LNCAP (cell line): ENCODE measurements around the gene LTBP1.

ENCODE experiments used
- TF ChIP-seq, protein P1 (sequence below): fragments of 450-650 bp; IDR thresholded peaks from 2 replicates; pipeline ENCODE4 v1.5.1; 2017; ENCODE audit warnings: mild to moderate bottlenecking

The LTBP1 gene

GRCh38 chr2:33030326-33030725, 83.6 kb downstream of the LTBP1 start:
- TF ChIP-seq, protein P1, sequence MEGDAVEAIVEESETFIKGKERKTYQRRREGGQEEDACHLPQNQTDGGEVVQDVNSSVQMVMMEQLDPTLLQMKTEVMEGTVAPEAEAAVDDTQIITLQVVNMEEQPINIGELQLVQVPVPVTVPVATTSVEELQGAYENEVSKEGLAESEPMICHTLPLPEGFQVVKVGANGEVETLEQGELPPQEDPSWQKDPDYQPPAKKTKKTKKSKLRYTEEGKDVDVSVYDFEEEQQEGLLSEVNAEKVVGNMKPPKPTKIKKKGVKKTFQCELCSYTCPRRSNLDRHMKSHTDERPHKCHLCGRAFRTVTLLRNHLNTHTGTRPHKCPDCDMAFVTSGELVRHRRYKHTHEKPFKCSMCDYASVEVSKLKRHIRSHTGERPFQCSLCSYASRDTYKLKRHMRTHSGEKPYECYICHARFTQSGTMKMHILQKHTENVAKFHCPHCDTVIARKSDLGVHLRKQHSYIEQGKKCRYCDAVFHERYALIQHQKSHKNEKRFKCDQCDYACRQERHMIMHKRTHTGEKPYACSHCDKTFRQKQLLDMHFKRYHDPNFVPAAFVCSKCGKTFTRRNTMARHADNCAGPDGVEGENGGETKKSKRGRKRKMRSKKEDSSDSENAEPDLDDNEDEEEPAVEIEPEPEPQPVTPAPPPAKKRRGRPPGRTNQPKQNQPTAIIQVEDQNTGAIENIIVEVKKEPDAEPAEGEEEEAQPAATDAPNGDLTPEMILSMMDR: no peak

GRCh38 chr2:33032245-33032644, 85.5 kb downstream of the LTBP1 start:
- TF ChIP-seq, protein P1: no peak

DNA sequence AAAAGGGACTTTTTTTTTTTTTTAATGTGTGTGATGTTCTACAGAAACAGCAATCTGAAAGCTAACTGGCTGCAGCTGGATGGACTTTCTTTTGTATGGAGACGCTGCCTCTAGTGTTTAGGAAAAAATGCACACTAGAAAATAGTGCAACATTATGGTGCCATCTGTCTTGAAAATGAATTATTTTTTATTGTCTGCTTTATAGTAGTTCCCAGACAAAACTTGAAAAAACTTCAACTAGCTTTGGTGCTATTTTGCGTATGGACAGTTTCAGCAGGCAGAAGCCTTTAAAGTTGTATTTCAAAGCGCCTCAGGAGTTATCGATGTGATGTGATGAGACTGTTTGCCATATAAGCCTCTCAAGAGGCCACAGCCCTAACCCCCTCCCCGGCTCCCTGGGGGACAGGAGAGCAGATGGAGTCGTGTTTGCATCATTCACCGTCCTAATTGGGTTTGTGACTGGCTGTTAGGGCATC, 86.9 kb downstream of the LTBP1 start:
- TF ChIP-seq, protein P1: peak; percentile 57

DNA sequence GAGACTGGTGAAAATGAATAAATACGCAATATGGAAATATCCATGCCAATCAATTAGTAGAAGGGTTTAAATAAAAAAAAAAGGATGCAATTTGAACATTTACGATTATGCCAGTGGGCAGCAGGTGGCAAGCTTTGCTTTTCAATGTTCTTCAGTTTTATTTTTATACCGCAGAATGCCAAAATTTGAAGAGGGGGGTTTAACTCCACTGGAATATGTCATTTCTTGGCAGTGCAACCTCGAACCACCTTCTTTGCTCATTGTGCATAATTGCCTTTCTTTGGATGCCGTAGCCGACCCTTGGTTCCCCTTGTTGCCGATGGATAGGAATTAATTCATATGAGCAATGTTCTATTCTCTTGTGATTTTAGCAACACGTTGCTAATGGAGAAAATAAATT, 88.0 kb downstream of the LTBP1 start:
- TF ChIP-seq, protein P1: peak; percentile 40

DNA sequence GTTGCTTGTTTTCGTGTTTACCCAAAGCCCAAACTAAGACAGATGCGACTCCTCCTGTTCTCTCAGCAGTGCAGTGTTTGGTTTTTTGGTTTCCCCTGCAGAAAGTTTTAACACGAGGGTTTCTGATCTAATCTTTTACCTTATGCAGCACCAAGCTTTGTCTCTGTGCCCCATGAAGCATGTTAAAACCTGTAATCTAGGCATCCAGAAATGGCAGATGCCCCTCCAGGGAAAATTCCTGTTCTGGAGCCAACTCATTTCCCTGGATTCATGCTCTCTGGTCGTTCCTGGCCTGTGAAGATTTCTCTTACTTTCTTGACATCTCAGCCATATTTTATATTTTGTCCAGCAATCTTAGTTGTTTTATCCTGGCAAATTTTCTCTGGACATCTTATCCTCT, 91.5 kb downstream of the LTBP1 start:
- TF ChIP-seq, protein P1: no peak

DNA sequence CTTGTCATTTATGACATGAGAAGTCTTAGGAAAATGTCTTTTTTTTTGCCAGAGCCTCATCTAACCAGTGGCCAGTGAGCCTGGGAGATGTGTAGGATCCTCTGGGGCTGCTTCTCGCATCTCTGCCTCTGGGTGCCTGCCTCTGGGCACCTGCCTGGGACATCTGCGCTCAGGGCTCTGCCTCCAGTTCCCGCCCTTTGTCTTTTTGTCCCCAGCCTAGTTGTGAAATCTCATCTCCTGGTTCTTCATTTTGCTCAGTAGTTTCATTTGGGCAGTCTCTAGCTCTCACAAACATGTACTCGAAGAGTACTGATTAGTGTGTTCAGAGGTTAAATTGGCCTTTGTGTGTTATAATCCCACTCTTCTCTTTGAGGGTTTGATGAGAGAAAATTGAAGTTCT, 92.0 kb downstream of the LTBP1 start:
- TF ChIP-seq, protein P1: no peak

DNA sequence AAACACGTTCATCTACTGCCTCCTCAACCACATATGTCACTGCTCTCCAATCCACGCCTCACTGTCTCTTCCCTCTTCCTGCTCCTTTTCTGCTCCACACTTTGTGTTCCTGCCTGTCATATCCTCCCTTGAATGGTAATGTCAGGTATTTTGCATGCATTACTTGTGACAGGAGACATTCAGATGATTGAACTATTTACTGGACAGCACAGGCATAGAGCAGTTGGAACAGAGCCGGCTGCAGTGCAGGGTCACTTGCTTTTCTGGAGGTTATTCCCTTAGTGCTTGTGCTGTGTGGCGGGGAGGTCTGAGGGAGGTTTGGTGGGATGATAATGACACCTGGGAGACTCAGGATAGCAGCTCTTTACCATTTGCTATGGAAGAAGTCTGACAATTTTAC, 93.8 kb downstream of the LTBP1 start:
- TF ChIP-seq, protein P1: no peak

- TF ChIP-seq, protein P1: no peak
Measured at GRCh38 chr2:33042265-33042664, 95.5 kb downstream of the LTBP1 start.
